Stimulated activated naive CD8-positive, alpha-beta T cell treated with anti-CD3 and anti-CD28 coated beads, Interleukin-15, Interleukin-2, amounts not matched to agents 100 U/mL and 50 U/mL, for 24 hours (primary cell): ENCODE measurements around the gene SYNGR2.

ENCODE experiments used
- ATAC-seq: fragments of 150-1000 bp; cut with Tn5 transposase; one replicate; pipeline ENCODE4 v1.10.0; 2021
- DNase-seq: peaks from one replicate; pipeline ENCODE4 v3.0.0; 2021

Gene SYNGR2

DNA sequence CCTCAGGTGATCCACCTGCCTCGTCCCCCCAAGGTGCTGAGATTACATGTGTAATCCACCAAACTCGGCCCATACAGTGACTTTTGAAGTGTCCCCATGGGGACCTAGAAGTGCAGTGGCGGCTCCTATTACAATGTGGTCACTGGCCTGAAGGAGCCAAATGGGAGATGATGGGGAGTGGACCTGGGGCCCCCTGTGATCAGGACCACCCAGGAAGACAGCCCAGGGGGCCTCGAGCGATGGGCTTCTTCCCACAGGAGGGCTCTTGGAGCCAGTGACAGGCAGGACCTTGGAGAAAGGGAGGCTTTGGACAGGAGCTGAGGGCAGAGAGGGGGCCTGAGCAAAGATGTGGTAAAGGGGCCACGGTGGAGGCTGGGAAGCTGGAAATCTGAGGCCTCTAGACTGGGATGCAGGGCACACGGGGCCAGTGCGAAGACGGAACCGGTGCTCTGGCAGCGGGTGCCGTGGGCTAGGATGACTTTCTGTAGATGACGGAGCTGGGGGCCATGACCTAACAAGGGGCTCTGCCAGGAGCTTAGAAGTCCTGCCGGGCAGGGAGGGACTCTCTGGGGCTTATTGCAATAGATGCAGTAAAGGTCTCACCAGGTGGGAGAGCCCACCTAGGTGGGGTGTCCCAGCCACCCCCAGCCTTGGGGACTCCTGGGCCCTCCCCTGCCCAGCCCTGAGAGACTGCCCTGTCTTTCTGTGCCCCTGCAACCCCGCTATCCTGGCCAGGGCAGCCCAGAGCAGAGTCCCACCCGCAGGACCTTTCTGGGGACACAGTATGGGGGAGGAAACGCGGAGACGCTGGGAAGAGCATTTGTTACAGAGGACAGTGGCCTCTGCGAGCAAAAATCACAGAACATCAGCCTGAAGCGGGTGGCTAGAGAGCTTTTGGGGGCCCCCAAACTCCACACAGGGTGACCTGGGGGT, 24.9 kb upstream of the SYNGR2 start:
- DNase-seq (no peak), ATAC-seq (no peak)

DNA sequence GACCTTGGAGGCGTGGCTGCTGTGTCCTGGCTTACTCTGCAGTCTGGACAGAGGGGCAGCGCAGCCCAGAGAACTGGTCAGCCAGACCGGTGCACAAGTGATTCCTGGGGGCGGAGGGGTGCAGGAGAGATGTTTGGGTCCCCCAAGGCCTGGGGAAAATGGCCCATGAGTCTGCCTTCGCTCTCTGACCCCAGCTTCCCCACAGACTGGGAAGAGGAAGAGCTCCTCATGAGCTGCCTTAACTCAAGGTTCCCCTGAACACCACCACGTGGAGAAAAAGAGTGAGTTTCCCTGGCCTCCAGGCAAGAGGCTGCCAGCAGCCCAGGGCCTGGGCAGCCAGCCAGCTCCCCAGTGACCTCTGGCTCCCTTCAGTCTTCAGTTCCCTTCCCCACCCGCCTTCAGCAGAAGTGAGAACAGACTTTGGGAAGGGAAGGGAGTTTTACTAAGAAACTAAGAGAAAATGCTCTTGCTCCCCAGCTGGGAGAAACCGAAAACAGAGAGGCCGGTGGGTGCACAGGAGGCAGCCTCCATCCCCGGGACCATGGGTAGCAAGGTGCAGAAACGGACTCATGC, 24.1 kb upstream of the SYNGR2 start:
- DNase-seq (no peak), ATAC-seq (no peak)

DNA sequence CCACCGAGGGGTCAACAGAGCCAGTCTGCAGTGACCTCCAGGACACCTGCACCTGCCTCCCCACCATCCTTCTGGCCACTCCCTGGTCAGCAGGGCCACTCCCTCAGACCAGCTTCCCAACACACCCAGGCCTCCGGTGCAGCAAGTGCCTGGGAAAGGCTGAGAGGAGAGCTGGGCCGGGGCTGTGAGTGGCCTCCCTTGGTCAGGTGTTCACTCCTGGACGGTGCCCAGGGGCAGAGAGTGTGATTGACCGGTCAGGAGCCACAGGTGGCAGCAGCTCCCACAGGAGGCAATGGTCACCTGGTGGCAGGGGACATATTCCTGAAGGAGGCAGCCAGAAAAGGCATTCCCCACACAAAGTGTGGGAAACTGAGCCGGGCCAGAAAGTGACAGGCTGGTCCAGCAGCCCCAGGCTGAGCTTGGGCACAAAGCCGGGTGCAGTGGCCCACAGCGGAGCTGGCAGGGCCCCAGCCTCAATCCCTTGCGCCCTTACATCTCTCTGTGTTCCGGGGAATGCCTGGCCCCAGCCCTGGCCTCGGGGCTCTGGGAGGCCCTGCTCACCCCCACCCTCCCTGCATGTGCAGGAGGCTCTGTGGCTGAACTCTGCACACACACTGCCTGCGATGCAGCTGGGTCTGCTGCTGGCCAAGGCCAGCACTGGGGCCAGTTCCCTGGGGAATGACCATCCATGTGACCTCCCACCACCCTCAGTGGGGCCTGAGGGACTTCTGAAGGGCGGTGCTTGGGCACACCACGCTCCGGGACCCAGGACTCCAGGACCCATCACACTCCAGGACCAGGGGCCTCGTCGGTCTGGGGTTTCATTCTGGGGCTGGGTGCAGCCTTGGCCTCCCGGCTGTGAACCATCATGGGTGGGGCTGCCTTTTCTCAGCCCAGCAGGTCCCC, 23.4 kb upstream of the SYNGR2 start:
- ATAC-seq (no peak), DNase-seq (no peak)

DNA sequence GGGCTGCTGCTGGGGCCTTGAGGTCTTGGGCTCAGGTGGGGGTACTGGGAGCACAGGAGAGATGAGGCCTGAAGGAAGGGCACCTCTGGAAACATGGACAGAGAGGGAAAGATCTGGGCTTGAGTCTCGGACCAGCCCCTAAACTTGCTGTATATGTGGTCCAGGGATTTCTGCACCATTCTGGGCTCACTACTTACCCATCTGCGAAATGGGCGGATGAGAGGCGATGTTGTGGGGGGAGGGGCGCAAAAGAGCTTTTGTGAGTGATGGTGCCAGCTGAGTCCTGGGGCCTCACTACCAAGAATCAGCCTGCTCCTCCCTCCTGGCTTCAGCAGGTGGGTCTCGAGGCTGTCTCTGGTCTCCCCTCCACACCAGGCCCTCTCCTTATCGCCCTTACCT, 21.9 kb upstream of the SYNGR2 start:
- DNase-seq: no peak
- ATAC-seq: no peak

DNA sequence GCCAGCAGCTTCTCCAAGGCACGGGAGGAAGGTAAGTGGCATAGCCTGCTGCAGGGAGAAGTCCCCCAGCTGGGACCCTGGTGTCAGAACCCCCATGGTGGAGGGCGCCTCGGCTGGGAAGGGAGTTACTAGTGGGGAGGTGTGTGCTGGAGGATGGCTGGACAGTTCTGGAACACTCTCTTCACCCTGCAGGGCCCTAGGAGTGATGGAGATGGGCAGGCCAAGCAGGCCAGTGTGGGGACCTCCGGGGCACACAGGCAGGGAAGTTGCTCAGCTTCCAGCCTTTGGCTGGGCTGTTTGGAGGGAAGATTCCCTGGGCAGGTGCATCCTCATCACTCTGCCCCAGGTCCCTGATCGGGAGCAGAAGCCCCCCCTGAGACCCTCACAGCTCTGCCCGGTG, 21.5 kb upstream of the SYNGR2 start:
- no peak for DNase-seq
- ATAC-seq: no peak

DNA sequence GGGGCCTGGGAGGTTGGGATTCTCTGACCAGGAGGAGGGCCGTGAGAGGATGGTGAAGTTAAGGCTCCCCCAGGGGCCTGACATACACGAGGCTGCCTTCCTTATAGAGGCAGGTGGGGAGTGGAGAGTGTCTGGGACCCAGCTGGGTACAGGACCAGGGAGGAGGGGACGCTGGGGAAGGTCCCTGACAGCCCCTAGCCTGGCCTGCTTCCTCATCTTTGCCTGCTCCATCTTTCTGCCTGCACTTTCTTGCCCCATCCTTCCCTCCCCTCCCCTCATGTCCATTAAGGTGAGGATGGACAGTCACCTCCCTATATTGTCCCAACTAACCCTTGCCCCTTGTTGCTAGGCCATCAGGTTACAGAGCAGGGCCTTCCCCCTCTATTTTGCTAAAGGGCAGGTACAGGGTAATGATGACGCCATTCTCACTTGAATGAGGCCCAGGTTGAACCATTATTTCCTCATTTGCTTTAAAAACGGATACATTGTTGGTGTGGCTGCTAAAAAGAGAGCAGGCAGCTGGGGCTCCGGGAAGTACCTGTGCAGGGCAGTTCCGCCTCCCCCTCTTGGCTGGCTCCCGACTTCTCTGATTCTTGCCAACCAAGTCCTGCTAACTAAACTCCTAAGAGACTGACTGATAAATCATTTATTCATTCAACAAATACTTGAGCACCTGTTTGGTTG, 20.9 kb upstream of the SYNGR2 start:
- ATAC-seq: peak; percentile 6

DNA sequence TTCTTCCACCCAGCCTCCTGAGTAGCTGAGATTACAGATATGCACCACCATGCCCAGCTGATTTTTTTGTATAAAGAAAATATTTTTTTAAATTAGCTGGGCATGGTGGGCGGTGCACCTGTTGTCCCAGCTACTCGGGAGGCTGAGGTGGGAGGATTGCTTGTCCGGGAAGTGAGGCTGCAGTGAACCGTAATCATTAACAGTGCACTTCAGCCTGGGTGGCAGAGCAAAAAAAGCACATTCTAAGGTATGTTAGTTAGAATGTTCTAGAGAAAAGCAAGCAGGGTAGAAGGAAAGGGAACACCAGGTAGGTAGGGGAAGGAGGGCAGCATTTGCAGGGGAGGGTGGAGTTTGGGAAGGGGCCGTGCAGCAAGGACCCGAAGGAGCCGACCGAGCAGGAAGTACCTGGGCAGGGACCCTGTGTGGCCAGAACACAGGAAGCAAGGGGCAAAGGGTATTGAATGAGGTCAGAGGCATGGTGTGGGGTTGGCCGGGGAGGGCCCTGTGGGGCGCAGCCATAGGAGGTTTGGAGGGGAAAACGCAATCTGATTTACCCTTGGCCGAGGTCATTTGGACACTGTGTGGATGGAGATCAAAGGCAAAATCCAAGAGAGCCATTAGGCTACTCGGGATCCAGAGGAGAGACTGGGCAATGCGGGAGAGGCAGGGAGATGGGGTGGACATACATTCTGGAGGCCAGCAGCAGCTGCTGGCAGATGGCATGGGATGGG, 19.9 kb upstream of the SYNGR2 start:
- ATAC-seq (no peak), DNase-seq (no peak)

More for the DNA sequence above, 20.9 kb upstream of the SYNGR2 start:
- no peak for DNase-seq

DNA sequence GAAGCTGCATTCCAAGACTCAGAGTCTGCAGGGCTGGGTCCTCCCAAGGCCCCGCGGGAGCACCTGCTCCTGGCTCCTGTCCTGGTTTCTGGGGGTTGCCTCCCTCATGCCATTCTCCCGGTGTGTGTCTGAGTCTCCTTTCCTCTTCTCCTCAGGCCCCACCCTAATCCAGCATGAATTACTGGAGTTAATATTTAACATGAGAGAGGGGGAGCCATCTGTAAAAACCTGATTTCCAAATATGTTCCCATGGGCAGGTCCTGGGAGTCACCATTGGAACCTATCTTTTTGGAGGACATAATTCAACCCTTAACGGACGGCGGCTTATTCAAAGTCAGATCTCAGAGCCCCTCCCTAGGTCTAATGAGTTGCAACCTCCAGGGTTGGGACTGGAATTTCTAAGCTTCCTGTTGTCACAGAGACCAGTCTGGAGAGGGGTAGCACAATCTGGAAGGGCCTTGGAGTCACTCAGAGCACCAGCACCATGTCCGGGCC, 16.8 kb upstream of the SYNGR2 start:
- no peak for ATAC-seq

DNA sequence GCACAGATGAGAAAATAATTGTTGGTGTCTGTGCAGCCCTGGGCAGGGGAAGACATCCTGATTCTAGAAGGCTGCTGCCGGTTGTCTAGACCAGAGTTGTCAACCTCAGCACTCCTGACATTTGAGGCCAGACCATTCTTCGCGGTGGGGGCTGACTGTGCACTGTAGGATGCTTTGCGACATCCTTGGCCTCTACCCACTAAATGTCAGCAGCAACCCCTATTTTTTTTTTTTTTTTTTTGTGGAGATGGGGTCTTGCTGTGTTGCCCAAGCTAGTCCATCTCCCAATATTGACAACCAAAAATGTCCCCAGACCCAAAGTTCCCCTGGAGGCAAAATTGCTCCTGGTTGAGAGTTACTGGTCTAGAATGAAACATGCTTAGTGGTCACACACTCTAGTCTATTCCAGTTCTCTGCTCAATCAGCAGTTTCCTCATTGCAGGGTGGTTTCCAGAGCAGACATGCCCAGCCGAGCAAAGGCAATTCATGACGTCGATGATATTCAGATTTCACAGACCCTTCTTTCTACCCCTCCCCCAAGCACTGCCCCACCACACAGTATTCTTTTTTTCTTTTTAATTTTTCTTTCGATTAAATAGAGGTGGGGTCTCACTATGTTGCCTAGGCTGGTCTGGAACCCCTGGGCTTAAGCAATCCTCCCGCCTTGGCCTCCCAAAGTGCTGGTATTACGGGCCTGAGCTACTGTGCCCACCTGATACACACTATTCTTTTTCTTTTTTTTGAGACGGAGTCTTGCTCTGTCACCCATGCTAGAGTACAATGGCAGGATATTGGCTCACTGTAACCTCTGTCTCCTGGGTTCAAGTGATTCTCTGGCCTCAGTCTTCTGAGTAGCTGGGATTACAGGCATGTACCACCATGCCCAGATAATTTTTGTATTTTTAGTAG, 13.2 kb upstream of the SYNGR2 start:
- ATAC-seq: peak; percentile 72
- no peak for DNase-seq

More for the DNA sequence above, 16.8 kb upstream of the SYNGR2 start:
- DNase-seq: no peak

DNA sequence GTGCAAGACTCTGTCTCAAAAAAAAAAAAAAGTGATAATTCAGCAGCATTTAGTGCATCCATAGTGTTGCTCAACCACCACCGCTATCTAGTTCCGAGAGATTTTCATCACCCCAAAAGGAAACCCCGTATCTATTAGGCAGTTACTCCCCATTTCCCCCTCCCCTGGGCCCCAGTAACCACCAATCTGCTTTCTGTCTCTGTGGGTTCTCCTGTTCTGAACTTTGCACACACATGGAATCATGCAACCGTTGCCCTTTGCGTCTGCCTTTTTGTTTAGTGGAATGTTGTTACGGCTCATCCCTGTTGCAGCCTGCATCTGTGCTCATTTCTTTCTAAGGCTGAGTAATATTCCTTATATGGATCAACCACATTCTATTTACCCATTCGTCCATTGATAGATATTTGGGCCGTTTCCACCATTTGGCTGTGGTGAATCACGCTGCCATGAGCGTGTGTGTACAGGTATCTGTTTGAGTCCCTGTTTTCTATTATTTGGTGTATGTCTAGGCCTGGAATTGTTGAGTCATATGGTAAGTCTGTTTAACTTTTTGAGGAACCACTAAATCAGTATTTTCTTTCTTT, 8.7 kb upstream of the SYNGR2 start:
- DNase-seq (no peak), ATAC-seq (peak; percentile 68)

DNA sequence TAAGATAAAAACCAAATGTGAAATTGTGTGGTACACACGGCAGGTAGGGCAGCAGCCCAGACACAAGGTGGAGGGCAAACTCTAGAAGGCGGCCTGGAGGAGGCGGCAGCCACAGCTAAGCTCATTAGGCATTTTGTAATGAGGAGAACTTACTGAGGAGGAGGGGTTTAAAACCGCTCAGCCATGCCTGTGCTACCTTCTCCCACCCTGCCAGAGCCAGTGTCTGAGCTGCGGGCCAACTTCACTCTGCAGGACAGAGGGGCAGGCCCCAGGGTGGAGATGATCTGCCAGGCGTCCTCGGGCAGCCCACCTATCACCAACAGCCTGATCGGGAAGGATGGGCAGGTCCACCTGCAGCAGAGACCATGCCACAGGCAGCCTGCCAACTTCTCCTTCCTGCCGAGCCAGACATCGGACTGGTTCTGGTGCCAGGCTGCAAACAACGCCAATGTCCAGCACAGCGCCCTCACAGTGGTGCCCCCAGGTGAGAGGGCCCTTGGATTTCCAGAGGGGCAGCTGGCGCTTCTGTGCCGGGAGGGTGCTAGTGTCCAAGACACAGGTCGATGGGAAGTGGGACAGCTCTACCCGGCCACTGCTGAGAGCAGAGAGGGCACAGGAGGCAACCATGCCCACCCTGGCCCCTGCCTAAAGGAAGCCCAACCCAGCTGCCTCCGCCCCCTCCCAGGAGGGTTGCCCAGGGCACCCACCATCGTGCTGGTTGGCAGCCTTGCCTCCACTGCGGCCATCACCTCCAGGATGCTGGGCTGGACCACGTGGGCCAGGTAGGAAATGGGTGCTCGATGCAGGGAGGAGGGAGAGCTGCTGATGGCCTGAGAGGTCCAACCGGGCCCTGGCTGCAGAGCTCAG, 4.3 kb upstream of the SYNGR2 start:
- no peak for DNase-seq
- no peak for ATAC-seq

DNA sequence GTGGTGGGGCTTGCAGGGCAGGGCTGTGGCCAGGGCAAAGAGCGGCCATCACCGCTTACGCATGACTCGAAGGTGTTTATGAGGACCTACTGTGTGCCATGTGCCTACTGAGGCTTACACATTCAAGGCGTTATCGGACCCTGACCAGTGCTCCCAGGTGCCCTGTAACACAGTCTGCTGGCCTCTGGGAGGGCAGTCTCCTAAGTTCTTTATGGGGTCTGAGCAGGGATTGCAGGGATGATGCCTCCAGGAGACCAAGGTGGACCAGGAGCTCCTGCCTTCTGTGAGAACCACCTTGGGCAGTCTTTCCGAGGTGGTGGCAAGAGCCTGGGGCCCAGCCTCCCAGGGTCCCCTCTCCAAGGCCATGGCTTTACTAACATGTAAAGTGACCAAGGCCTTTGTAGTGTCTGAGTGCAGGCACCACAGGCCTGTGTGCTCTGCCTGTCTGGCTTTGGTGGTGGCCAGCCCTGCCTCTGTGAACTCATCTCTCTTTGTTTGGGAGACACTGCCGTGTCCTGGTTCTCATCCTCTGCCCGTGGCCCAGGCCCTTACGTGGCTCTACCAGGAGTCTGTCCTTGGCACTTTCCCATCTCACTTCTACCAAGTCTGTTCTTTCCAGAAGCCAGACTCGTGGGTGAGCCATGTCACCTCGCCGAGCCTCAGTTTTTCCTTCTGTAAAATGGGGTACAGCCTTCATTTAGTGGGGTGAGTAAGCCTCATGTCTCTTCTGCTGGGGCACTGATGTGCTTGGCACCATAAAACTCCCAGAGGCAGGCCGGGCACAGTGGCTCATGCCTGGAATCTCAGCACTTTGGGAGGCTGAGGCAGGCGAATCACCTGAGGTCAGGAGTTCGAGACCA, 3.4 kb upstream of the SYNGR2 start:
- no peak for DNase-seq

DNA sequence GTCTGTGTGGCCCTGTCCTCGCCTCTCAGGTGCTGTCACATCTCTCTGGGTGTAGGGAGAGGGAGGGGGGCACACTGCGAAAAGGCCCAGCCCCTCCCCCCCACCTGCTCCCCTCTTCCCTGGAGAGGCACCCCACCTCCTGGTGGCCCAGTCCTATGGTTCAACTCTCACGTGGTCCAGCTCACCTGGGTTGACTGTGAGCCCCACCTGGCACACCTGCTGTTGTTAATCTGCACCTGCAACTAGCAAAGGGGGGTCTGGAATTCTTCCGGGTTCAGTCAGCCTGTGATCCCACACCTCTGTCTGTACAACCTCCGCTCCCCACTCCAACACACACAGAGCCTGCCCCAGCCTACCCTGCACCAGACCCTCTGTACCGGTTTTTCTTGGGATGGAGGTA, 2.0 kb upstream of the SYNGR2 start:
- DNase-seq: no peak

More for the DNA sequence above, 3.4 kb upstream of the SYNGR2 start:
- no peak for ATAC-seq

DNA sequence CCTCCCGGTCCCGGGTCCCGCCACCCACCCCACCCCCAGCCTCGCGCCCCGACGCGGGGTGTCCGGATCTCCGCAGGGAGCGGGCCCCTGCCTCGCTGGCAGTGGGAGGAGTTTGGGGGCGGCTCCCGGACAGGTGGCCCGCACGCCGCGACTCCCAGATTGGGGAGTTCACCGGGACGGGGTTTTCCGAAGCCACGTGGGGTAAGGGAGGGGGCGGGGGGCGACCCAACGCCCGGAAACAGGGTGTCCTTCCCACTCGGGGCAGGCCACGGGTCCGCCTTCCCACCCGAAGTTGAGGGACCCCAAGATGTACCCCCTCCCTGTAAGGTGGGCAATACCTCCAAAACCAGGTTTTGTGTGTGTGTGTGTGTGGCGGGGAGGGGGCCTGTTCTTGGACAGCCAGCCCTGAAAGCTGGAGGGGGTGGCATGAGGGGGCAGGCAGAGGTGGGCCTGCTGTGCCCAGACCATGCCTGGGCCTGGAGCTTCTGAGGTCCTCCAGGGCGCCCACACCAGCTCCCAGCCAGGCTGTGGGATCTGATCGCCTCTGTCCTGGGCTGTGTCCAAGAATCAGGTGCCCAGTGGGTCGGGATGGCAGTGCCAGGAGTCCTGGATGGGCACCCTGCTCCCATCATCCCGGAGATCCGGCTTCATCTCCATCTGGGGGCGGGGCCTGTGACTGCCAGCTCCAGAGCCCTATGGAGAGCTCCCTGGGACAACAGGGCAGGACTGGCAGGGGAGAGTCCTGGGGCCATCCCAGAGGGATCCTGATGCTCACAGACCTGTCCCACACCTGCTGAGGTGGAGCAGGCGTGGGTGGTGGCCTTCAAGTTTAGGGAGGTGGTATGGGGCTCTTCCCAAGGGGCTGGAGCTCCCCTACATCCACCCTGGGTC, 767 bp downstream of the SYNGR2 start:
- DNase-seq (peak; percentile 77), ATAC-seq (peak; percentile 55)

More for the DNA sequence above, 2.0 kb upstream of the SYNGR2 start:
- ATAC-seq: no peak

DNA sequence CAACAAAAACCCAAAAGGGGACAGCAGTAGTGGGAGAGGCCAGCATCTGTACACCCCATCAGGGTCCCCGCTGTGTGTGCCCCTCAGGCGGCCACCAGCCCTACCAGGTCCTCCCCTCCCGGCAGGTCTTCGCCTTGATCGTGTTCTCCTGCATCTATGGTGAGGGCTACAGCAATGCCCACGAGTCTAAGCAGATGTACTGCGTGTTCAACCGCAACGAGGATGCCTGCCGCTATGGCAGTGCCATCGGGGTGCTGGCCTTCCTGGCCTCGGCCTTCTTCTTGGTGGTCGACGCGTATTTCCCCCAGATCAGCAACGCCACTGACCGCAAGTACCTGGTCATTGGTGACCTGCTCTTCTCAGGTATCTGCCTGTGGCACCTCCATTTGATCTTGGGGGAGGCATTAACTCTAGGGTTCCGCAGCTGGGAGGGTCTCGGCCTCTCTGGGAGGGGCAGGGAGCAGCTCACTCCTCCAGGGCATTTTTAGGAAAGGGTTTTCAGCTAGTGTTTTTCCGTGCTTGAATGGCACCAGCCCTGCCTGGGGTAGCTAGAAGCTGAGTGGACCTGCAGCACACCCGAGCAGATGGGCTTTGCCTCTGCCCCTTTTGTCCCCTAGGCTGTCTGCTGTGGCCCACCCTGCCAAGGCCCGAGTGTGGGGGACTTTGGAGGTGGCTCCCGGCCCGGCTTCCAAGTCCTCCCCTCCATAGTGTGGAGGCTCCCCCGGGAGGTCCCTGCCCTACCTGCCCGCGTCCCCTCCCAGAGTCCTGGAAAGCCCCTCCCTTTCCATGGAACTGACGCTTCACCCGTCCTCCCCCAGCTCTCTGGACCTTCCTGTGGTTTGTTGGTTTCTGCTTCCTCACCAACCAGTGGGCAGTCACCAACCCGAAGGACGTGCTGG, 2.6 kb downstream of the SYNGR2 start:
- DNase-seq: peak; percentile 30
- ATAC-seq: no peak
